Fibroblast of lung (primary cell): ENCODE measurements around the gene ARMH3.

ENCODE experiments used
- EZH2 ChIP-seq: IDR thresholded peaks from 2 replicates; pipeline ENCODE4 v1.5.1; 2012; ENCODE audit warnings: low read length, control low read depth, mild to moderate bottlenecking; ENCODE audit errors: missing control alignments
- TF ChIP-seq, protein P1 (sequence below), 2 donors: IDR thresholded peaks in 1 of 2; conservative IDR thresholded peaks in 1 of 2; 1 replicate in 1 of 2; 2 replicates in 1 of 2; pipeline ENCODE4 v1.5.1; 2011 to 2012; ENCODE audit warnings: low read length in 2 of 2, control low read depth in 1 of 2, inconsistent platforms in 1 of 2, low read depth in 1 of 2, mild to moderate bottlenecking in 1 of 2

- TF ChIP-seq, protein P1, sequence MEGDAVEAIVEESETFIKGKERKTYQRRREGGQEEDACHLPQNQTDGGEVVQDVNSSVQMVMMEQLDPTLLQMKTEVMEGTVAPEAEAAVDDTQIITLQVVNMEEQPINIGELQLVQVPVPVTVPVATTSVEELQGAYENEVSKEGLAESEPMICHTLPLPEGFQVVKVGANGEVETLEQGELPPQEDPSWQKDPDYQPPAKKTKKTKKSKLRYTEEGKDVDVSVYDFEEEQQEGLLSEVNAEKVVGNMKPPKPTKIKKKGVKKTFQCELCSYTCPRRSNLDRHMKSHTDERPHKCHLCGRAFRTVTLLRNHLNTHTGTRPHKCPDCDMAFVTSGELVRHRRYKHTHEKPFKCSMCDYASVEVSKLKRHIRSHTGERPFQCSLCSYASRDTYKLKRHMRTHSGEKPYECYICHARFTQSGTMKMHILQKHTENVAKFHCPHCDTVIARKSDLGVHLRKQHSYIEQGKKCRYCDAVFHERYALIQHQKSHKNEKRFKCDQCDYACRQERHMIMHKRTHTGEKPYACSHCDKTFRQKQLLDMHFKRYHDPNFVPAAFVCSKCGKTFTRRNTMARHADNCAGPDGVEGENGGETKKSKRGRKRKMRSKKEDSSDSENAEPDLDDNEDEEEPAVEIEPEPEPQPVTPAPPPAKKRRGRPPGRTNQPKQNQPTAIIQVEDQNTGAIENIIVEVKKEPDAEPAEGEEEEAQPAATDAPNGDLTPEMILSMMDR (conservative IDR thresholded peaks at IDR 0.05 in 1 of 2, IDR thresholded peaks at IDR 0.05 in 1 of 2; ENCODE audit: low read depth in 1 of 2, low read length in 2 of 2): no peak
- no peak for TF ChIP-seq EZH2
Measured at GRCh38 chr10:101965075-101965765, 90.8 kb downstream of the ARMH3 start.
